Frontal cortex (tissue), 4 donors: ENCODE results near the gene GIMAP1. TPM values are rescaled to one million over a fixed set of nuclear protein-coding genes. Genes with fewer than 3 reads are reported as not detected.
A peak's percentile ranks its signal among the peaks of the same experiment; 100 is the strongest.
"Not testable (repeated sequence)": the region's sequence is repeated elsewhere in the genome, so short reads cannot be mapped to it uniquely, and the experiment has no call there.

Experiments used
- DNase-seq, 2 donors: peaks; one replicate each; pipeline ENCODE4 v3.0.0; 2012; ENCODE audit warnings: low spot score in 2 of 2
- FAIRE-seq: peaks from 2 replicates; lab custom pipeline; 2012; peaks lifted over from hg19 to GRCh38; lab: Jason Lieb, UNC
- total RNA-seq: library from RNA; depleted of rRNA; stranded (reverse); fragments of >200 nt; gene quantifications from one replicate; pipeline ENCODE4 v1.2.3, GENCODE V29; 2014
- donor health status: control.
- donor health status: control.
- donor health status: control.

The GIMAP1 gene
- 0.82 TPM for total RNA-seq

GRCh38 chr7:150716368-150716767 lies at the start of gene GIMAP1:
Gene GIMAP1 (plus strand): TSS chr7:150716613. CDS start chr7:150719048, 2,435 bp downstream.
- FAIRE-seq (no peak), DNase-seq (peak in 1 of 2 donors; percentile 8)

GRCh38 chr7:150668472-150668911 lies 47.9 kb upstream of the GIMAP1 start:
- FAIRE-seq: no peak

GRCh38 chr7:150668977-150669376 lies 47.4 kb upstream of the GIMAP1 start:
- DNase-seq (no peak), FAIRE-seq (no peak)

More at GRCh38 chr7:150668472-150668911, 47.9 kb upstream of the GIMAP1 start:
- no peak for DNase-seq

DNA sequence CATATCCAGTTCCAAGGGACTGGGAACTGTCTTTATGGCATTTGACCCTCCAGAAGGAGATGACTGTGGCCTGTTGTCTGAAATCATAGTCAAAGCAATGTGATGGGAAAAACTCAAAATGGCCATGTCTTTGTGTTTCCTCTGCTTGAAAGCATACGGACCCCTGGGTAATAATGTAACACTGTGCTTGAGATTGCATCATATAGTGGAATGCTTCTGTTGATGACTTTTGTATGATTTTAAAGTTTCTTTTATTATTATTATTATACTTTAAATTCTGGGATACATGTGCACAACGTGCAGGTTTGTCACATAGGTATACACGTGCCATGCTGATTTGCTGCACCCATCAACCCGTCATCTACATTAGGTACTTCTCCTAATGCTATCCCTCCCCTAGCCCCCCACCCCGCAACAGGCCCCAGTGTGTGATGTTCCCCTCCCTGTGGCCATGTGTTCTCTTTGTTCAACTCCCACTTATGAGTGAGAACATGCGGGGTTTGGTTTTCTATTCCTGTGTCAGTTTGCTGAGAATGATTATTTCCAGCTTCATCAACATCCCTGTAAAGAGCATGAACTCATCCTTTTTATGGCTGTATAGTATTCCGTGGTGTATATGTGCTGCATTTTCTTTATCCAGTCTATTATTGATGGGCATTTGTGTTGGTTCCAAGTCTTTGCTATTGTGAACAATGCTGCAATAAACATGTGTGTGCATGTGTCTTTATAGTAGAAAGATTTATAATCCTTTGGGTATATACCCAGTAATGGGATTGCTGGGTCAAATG lies 44.4 kb upstream of the GIMAP1 start:
- not testable (repeated sequence) for DNase-seq, FAIRE-seq

GRCh38 chr7:150675714-150676113 lies 40.7 kb upstream of the GIMAP1 start:
- DNase-seq (no peak), FAIRE-seq (no peak)

GRCh38 chr7:150676276-150676675 lies 40.1 kb upstream of the GIMAP1 start:
- DNase-seq, FAIRE-seq: not testable (repeated sequence)

GRCh38 chr7:150676854-150677253 lies 39.6 kb upstream of the GIMAP1 start:
- FAIRE-seq, DNase-seq: not testable (repeated sequence)

GRCh38 chr7:150678601-150679000 lies 37.8 kb upstream of the GIMAP1 start:
- DNase-seq, FAIRE-seq: not testable (repeated sequence)

DNA sequence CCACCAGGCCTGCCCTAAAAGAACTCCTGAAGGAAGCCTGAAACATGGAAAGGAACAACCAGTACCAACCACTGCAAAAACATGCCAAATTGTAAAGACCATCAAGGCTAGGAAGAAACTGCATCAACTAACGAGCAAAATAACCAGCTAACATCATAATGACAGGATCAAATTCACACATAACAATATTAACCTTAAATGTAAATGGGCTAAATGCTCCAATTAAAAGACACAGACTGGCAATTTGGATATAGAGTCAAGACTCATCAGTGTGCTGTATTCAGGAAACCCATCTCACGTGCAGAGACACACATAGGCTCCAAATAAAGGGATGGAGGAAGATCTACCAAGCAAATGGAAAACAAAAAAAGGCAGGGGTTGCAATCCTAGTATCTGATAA lies 36.0 kb upstream of the GIMAP1 start:
- not testable (repeated sequence) for FAIRE-seq, DNase-seq

DNA sequence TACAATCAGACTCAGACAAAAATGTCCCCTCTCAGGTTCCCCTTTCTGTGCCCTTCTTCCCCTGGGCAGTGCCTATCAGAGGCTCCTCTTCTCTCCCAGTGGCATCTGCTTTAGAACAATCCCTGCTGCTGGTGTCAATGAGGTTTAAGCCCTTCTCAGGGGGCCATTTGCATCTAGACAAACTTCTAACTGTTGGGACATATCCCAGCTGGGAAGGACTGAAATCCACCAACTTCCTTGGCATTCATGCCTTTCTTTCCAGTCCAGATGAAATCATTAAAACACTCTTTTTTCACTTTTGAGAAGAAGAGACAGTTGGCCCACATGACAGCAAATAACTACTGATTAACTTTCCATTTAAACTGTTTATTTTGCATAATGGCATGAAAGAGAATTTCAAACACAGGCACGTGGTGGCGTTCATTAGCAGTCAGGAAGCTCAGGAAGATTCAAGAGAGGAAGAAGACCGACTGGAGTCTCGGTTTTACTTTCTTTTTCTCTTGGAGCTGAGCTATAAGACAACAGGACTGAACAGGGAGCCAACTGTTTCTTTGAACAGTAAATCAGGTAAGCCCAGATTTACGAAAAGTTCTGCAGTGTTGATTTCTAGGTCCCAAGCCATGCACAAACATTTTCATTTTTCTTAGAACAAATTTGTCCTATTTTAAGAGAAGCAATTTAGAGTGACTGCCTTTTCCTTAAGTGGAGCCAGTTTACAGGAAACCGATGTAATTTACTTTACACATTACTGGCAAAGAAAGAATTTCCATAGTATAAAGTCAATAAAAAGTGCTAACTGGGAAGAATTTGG lies 31.0 kb upstream of the GIMAP1 start, which contains the start of gene GIMAP2:
Gene GIMAP2, plus strand, starts transcription at position 488 of the 811 bp plus-strand sequence. CDS start 1,354 bp downstream, outside the sequence.
- no peak for FAIRE-seq
- peak in 1 of 2 donors; percentile 21 for DNase-seq

DNA sequence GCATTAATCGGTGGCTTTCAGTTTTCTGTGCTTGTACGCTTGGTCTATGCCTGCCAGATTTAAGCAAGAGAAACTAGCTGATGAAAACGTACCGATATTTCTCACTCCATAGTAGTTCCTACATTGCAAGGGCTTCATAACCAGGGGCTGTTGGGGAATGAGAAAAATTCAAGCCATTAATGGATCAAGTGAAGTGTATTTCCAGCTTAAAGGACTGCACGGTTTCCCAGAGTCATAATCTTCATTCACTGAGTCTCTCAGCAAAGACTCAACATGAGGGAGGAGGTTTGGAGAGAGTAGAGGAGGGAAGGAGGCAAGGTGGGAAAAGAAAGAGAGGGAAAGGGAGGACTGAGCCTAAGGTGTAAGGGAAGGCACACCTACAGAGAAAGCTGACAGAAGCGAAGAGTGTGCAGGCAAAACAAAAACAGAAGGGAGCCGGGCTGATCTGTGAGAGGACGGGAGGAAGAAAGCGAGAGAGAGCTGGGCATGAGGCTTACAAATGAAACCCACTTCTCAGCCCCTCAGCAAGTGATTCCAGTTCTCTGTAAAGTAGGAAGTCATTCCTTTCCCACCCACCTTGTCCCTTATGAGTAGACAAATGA lies 30.3 kb upstream of the GIMAP1 start:
- FAIRE-seq (no peak), DNase-seq (no peak)

GRCh38 chr7:150688630-150689029 lies 27.8 kb upstream of the GIMAP1 start:
- DNase-seq: no peak
- no peak for FAIRE-seq

DNA sequence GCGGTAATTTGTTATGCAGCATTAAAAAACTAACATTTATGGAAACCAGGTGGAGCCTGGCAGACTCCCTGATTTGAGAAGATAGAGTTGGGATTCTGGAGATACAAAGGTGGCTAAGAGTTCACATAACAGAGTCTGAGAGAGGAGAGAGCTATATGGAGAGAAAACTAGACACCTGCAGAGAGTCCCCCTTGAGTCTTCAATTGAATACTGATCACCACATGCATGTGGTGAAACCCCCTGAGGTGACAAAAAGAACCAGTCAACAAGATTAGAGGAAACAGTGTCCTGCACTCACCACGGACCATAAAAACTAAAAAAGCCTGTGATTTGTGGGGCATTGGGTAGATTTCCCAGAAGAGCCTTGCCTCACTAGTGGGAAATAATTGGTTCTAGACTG lies 20.8 kb upstream of the GIMAP1 start:
- no peak for FAIRE-seq
- no peak for DNase-seq

DNA sequence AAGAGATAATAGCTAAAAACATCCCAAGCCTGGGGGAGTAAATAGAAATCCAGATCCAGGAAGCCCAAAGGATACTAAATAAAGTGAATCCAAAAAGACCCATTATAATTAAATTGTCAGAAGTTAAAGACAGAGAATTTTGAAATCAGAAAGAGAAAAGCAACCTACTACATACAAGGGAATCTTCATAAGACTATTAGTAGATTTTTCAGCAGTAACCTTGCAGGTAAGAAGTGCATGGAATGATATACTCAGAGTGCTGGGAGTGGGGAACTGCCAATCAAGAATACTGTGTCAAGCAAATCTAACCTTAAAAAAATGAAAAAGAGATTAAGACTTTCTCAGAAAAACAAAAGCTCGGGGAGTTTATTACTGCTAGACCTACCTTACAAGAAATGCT lies 13.2 kb upstream of the GIMAP1 start:
- FAIRE-seq (no peak), DNase-seq (no peak)

DNA sequence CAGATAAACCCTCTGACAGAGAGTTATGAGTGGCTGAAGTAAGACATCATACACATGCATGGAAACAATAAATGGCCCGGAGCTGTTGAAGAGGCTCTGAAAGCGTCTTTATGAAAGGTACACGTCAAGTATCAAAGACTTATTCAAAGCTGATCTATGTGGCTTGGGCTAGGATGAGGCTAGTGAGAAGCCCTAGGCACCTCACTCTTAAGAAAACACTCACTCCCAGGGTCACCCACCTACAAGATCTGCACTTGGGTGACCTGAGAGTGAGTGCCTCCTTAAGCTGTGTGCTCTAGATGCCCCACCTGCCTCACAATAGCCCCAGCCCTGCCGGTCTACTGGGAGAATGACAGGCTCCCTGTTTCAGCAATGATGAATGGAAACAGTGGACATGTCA lies 1.1 kb upstream of the GIMAP1 start:
- DNase-seq (no peak), FAIRE-seq (no peak)

DNA sequence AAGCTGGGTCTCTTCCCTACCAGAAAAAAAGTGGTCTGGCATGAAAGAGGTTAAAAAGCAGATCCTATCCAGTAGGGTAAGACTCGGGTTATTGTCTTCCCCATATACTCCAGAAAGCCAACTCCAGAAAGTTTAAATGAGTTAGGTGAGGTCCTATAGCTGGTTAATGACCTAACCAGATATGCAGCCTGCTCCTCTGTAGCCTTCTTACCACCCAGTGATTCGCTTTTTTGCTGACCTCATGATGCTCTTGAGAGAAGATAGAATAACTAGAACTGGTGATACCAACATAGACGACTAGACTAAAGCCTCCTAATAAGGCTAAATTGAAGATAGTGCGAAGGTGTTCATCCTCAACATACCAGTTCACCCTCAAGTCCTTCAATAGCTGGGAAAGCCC lies 675 bp upstream of the GIMAP1 start:
- FAIRE-seq: no peak
- DNase-seq: no peak

DNA sequence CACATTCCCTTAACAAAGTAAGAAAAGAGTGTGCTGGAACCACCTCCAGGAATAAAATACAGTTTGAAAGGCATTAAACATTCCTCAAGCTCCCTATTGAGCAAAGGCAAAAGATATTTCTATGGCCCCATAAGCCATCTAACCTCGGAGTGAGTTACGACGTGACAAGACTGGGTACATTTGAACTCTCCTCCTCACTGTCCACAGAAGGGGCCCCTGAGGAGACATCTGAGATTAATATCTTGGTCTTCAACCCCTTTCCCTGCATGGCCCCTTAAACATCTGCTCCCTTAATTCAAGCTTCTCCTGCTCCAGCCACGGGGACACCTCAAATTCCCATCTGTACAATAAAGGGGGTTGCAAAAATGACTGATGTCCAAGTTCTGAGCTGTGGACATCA lies 526 bp downstream of the GIMAP1 start:
- no peak for DNase-seq
- no peak for FAIRE-seq

GRCh38 chr7:150717814-150718420 lies 1.5 kb downstream of the GIMAP1 start:
- no peak for FAIRE-seq
- DNase-seq: peak in 1 of 2 donors; percentile 14

DNA sequence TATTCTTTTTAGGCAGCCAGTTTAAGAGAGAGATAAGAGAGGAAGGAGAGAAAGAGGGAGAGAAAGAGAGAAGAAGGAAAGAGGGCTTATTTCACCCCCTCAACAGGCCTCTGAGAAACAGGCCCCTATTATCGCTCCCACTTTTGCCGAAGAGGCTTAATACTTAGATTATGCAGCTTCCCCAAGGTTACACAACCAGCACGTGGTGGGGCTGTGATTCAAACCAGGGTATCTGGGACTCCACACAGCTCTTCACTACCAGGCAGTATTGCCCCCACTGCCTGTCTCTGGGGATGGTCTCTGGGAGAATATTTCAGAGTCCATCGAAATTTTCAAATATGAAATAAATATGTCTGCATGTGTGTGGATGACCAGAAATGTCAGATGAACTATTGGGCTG lies 3.0 kb downstream of the GIMAP1 start:
- FAIRE-seq: no peak
- DNase-seq: peak in 1 of 2 donors; percentile 16
